ENCODE measurements around the gene FAM133A. TPM values are rescaled to one million over a fixed set of nuclear protein-coding genes. Genes with fewer than 3 reads are reported as not detected.

Gene FAM133A
- 0.15 TPM in 1 of 2 replicates, not detected in the other for total RNA-seq

GRCh38 chrX:93673869-93674271 is at the start of gene FAM133A:
TSS of gene FAM133A (plus strand) at chrX:93674206. CDS start at chrX:93709420, 35,214 bp downstream.

GRCh38 chrX:93673056-93673868 is 744 bp upstream of the FAM133A start, which contains the start of gene NAP1L3:
TSS of gene NAP1L3 (minus strand) at chrX:93673578. CDS start at chrX:93673304, 274 bp downstream.

Other genes starting within 250 kb of the FAM133A start
- 4.8 and 4.9 TPM in 2 replicates for gene NAP1L3, start 628 bp upstream of the FAM133A start, total RNA-seq

Measured in smooth muscle cell of trachea (primary cell).